GM21423 (cell line): ENCODE data around the gene TRIM44.
"Not testable (repeated sequence)": the region's sequence is repeated elsewhere in the genome, so short reads cannot be mapped to it uniquely, and the experiment has no call there.

Experiments
- ATAC-seq: cut with Tn5 transposase; IDR thresholded peaks from one replicate; pipeline ENCODE4 v1.9.1; 2021; ENCODE audit warnings: mild to moderate bottlenecking, moderate library complexity; ENCODE audit not compliant: unreplicated experiment

TRIM44 gene

GRCh38 chr11:35750315-35750714 is 87.7 kb downstream of the TRIM44 start:
- ATAC-seq: no peak

DNA sequence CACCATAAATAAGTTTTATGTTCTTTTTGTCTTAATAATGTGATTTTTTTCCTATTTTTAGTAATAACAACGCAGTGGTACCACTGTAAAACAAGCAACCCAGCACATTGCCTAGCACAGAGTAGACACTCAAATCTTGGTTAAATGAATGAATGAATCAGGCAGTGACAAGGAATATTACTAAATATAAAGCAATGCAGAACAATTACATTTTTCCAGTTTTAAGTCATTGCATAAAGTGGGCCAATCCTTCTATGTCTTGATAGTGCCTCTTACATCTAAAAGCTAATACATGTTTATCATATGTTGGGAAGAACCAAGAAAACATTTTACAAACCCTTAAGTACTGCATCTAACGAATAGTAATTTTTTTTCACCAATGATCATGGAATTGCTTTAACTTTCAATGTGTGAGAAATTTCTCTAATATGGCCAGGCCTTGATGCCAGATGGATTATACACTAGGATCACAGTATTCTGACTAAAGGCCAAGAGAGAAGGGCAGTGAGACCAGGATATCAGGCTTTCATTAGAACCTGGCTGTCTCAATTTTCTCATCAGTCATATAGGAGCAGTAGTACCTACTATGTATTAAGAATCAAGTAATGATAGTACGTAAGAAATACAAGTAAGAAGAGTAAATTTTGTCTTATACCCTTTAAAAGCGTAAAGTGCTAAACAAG is 88.5 kb downstream of the TRIM44 start:
- ATAC-seq: no peak

GRCh38 chr11:35751664-35752061 is 89.1 kb downstream of the TRIM44 start:
- no peak for ATAC-seq

- no peak for ATAC-seq
Measured at GRCh38 chr11:35752115-35752514, 89.5 kb downstream of the TRIM44 start.

GRCh38 chr11:35753573-35753972 is 91.0 kb downstream of the TRIM44 start:
- ATAC-seq: not testable (repeated sequence)

GRCh38 chr11:35759951-35760350 is 97.4 kb downstream of the TRIM44 start:
- ATAC-seq: not testable (repeated sequence)

GRCh38 chr11:35761899-35762298 is 99.3 kb downstream of the TRIM44 start:
- ATAC-seq: no peak

- no peak for ATAC-seq
Measured at GRCh38 chr11:35763301-35763700, 100.7 kb downstream of the TRIM44 start.

DNA sequence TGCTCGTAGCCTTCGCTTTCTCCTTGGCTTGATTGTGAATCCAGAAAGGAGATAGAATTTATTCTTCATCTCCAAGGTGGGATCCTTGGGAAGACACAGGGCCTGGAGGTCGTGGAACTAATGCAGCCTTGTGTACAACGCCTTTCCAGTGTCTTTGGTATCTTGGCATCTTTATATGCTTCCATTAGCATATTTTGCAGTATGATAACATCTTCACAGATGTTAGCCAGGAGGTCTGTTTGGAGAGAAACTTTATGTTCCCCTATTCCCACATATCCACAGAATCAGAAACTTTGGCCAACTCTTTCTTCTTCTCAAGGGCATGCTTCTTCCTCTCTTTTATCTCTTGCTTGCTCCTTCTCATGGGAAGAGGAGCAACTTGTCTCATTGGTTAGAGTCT is 101.2 kb downstream of the TRIM44 start:
- ATAC-seq: no peak

GRCh38 chr11:35764417-35764816 is 101.8 kb downstream of the TRIM44 start:
- ATAC-seq: no peak

DNA sequence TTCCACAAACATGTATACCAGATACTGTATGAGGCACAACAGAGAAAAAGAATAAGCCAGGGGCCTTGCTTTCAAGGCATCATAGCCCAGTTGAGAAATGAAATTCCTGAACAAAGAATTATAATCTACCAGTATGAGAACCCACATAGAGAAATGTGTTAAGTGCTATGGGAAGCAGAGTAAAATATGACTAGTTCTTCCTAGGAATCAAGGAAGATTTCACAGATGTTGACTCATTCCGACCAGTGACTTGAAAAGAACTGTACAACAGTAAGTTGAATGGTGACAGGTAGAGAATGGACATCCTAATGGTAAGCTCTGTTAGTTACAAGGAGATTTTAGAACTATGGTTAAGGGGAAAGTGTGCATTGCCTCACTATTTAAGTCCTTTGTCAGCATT is 102.6 kb downstream of the TRIM44 start:
- no peak for ATAC-seq

DNA sequence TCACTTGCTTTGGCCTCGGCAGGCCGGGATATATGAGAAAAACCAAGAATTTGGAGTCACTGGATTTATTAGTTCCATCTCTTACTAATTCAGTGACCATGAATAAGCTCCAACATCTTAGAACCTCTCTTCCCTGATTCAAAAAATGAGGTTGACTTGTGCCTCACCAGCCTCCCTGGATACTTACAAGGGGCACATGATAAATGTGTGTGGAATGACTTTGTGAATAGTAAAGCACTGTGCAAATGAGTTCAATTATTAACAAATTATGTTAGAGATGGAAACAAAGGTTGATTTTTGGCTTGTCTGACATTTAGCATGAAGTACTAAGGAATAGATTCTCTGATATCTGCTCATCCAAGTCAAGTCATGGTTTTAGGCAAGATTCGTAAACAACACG is 104.1 kb downstream of the TRIM44 start:
- no peak for ATAC-seq

- ATAC-seq: not testable (repeated sequence)
Measured at GRCh38 chr11:35770425-35770824, 107.8 kb downstream of the TRIM44 start.

- no peak for ATAC-seq
Measured at GRCh38 chr11:35771722-35772121, 109.1 kb downstream of the TRIM44 start.

- ATAC-seq: not testable (repeated sequence)
Measured at GRCh38 chr11:35777241-35777640, 114.7 kb downstream of the TRIM44 start.

DNA sequence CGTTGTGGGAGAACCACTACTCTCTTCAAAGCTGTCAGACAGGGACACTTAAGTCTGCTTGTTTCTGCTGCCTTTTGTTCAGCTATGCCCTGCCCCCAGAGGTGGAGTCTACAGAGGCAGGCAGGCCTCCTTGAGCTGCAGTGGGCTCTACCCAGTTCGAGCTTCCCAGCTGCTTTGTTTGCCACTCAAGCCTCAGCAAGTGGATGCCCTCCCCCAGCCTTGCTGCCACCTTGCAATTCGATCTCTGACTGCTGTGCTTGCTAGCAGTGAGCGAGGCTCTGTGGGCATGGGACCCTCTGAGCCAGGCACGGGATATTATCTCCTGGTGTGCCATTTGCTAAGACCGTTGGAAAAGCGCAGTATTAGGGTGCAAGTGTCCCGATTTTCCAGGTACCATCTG is 116.4 kb downstream of the TRIM44 start:
- ATAC-seq: not testable (repeated sequence)

GRCh38 chr11:35779409-35779808 is 116.8 kb downstream of the TRIM44 start:
- no peak for ATAC-seq

GRCh38 chr11:35780951-35781860 is 118.6 kb downstream of the TRIM44 start:
- no peak for ATAC-seq

- ATAC-seq: no peak
Measured at GRCh38 chr11:35781861-35782470, 119.4 kb downstream of the TRIM44 start.

GRCh38 chr11:35783809-35784208 is 121.2 kb downstream of the TRIM44 start:
- ATAC-seq: no peak

GRCh38 chr11:35784699-35785098 is 122.1 kb downstream of the TRIM44 start:
- no peak for ATAC-seq
